ENCODE results near the gene KIF12.
A peak's percentile ranks its signal among the peaks of the same experiment; 100 is the strongest.

KIF12 gene

DNA sequence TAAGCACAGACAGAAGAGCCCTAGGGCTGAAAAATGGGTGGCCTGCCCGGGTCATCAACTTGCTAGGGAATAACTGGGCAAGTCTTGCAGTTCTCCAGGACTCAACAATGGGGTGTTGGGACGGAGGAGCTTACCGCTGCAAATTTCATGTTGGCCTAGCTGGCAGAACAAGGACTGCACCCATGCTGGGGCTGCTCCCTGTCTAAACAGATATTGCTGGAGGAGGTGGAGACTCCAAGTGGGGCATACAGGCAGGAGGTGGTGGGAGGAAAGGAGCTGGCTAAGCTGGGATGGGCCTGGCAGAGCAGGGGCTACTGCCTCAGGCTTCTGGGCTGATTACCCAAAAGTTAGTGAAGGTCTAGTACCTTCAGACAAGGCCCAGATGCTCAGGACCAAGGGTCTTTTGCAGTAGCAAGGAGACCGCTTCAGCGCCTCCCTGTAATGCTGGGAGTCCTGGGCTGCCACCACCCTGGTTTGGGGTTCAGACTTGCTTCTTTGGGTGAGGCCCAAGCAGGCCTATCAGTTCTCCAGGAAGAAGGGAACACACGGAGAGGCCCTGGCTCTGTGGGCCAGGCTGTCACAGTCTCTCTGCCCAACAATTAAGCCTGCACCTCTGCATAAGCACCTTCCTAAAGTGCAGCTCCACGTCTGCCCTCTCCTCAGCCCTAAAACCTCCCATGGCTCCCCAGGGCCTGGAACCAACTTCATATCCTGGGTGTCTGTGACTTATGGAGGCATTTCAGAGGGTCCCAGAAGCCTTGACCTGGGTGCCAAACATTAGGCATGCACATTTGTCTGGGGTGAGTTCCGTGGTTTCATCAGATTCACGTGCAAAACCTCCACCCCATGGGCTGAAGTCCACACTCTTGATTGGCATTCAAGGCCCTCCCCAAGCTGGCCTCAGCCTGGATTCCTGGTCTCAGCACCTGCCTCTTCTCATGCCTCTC, 24.2 kb upstream of the KIF12 start:
- DNase-seq, result no peak

DNA sequence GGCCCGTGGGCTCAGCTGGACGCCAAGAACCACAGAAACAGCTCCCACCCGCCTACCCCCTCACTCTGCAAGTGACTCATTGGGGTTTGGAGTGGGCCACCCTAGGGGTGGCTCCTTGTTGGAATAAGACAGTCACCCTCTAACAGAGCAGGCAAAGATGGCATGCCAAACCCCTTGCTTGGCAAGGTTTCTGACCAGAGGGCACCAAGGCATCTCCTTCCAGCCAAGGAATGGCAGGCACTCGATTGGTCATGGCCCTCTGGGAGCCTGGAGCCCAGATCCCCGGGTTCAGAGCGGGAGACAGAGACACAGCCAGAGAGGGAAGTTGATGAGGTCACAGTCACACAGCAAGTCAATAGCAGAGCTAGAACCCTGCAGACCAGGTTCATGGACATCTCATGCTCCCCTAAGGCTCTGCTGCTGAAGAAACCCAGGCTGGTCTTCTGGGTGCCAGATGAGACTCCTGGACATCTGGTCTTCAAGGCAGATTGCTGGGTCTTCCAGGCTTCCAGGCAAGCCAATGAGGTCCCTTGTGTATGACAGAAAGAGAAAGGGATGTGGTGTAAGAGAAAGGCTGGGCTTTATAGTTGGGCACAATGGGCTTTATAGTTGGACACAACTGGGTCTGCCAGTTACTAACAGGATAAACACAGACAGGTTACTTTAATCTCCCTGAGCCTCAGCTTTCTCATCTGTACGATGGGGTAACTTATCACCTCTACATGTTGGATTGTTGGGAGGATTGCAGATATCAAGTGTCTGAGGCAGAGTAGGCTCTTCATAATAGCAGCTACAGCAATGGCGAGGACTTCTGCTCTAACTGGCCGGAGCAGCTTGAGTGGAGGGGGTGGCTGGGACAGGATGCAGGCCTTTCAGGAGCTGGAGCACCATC, 23.3 kb upstream of the KIF12 start:
- no peak for DNase-seq

DNA sequence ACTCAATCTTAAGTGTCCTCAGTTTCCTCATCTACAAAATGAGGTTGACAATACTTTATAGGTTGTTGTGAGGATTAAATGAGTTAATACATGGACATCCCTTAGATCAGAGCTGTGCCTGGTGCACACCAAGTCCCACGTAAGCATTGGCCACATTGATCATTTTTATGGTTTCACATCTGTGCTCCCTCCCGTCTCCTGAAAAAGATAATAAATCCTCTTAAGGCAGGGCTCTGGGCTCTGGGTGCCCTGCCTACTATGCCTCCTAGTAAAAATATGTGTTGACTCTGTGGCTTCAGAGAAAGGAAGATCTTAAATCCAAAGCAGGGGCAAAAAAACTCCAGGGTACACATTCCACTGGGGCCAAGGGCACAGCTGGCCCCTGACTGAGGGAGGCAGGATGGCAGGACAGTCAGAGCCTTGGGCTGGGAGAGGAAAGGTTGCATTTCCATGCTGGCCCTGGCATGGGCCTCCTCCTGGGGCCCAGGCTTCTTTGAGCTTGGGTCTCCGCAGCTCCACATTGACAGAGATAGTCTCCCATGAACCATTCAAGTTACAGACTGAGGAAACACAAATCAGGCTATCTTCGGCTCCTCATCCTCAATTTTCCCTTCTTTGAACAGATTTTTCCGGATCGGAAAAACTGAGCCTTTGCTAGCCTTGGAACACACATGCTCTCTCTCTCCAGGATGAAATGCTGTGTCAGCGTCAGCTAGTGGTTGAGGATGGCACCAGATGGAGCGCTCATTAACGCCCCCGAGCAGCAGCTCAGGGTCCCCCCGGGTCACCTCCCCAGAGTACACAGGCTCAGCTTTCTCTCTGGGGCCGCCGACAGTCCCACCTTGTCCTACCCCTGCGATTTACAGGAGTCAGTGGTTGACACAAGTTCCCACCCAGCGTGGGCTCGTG, 22.4 kb upstream of the KIF12 start:
- DNase-seq, result no peak

DNA sequence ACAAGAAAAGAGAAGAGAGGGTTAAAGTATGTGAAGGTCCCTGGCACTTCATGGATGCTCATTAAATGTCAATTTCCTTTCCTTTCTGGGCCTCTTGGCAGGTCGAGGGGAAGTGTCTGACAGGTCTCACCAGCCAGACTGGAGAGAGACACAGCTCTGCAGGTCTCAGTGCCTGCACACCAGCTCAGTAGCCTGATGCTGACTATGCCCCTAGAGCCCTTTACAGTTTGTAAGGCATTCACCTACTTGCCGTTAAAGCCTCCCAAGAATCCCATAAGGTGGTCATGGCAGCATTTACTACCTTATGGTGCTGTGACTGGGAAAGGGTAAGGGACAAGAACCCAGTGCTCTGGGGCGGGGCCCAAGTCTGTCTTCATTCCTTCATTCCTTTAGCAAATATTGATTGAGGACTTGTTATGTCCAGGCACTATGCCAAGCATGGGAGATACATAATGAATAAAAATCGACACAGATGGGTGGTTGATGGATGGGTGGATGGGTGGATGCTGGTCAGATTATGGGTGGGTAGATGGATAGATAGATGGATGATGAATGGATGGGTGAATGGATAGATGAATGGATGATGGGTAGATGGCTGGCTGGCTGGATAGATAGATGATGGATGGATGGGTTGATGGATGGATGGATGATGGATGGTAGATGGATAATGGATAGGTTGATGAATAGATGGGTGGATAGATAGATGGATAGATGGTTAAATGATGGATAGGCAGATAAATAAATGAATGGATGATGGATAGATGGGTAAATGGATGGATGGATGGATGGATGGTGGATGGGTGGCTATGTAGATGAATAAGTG, 21.3 kb upstream of the KIF12 start:
- no peak for DNase-seq

DNA sequence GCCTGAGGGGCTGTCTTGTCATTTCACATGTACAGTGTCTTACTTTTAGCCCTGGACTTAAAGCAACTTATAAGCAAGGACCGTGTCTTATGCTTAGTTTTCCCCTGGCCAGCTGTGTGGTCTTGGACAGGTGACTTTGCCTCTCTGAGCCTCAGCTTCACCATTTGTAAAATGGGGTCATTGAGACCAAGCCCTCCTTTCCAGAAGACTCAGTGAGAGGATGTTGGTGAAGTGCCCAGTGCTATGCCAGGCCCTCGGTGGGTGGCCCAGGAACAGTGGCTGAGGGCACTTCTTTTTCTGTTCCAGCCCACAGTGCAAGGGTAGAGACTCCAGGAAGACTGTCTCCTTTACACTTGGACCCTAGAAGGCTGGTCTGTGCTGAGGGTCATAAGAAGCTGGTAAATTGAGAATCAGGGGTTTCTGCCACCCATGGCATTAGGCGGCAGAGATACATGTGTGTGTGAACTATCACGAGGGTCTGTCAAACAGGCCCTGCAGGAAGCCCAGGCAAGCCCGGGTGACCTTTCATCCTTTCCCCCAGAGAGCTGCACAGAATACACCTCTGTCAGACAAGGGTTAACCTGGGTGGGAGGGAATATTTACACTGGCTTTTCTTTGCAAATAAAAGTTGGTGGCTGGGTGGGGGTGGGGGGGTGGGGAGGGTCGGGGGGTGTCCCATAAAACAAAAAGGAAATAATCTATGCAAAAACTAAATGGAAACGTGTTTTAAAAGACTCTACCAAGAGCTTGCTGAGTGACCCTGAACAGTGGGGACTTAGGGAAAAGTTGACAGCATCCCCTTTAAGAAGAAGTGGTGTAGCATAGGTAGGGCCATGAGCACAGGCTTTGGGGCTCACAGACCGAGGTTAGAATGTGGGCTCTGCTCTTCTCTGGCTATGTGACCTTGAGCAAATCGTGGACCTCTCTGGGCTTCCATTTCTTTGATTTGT, 20.4 kb upstream of the KIF12 start:
- no peak for DNase-seq

DNA sequence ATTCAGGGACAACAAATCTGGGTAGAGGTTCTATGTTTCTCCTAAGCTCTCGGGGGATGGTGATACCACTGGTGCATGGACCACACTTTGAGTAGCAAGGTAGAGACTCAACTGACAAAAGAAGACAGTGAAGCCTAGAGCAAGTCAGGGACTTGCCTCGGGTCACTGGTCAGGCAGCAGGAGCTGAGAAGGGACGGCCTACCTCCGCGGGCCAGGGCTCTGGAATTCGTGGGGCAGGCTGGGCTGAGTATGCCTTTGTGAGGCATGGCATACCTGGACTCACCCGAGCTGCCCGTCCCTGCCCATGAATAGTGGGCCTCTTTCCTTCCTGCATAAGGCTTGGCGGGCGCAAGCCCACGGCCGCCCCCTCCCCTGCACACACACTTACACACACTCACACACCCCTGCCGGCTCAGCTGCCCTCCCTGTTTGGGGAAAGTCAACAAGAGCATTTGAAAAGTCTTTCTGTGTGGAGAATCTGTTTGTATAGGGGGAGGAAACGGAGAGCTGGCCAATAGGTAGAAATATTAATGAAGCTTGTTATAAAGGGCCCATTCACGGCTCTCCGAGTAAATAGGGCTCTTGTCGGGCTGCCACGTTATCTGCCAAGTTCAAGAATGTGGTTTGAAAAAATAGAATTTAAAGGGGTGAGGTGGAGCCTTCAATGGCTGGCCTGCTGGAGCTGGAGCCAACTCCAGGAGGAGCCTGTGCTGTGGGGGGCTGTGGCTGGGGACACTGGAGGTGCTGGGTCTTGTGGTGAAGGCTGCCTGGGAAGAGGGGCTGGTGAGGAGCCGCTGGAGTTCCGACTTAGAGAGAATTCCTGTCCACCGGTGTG, 19.1 kb upstream of the KIF12 start:
- no peak for DNase-seq

DNA sequence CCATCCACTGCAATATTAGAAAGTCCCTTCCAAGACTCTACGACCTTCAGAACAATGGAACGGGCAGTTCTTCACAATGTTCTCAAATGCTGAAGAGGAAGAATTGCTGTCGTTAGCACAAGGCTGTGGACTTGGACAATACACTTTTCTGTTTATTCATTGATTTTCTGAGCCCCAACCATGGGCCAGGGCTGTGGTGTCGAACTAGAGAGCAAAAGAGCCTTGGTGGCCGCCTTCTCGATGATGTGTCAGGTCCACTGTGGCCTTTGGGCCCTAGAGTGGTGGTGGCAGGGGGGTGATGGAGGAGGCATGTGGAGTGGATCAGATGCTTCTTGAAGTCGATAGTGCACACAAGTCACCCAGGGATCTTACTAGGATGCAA, 18.5 kb upstream of the KIF12 start:
- no peak for DNase-seq

DNA sequence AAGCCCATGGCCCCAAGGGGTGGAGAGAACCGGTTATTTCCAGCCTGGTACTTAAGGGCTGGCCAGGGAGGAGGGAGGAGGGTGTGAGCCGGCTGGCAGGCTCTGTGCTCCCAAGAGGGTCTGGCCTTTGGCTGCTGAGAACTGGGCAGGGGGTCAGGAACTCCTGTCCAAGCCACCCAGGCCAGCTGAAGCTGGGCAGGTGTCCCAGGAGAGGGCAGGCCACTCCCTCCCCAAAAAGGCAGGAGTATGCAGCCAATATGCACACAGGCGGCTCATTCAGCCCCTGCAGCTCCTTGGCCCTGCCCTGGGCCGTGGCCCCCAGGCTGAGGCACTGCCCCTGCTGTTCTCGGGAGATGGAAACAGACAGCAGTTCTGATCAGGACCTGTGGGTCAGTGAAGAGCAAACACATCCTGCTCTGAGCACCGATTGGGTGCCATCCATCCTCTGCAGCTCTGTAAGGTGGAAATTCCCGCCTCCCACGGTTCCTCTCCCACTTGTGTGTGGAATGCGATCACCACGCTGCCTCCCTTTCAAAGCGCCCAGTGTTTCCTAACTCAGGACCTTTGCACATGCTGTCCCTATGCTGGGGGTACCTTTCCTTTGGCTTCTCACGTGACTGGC, 17.1 kb upstream of the KIF12 start:
- no peak for DNase-seq

DNA sequence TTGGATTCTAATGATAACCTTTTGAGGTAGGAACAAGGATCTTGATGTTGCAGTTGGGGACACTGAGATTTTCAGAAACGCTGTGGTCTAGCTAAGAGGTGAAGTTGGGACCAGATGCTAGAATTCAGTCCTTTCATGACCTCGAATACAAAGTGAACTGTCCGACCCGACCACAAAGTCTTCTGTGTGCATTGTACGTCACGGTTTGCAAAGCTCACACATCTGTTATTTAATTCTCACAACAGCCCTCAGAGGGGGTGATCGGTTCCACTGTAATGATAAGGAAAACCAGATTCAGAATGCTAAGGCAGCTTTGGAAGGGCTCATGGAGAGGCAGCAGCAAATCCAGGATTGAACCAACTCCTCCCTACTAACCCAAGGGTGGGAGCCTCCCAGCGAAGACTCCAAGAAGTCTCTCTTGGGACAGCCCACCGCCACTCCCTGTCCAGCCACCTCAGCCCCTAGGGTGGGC, 16.6 kb upstream of the KIF12 start:
- no peak for DNase-seq

DNA sequence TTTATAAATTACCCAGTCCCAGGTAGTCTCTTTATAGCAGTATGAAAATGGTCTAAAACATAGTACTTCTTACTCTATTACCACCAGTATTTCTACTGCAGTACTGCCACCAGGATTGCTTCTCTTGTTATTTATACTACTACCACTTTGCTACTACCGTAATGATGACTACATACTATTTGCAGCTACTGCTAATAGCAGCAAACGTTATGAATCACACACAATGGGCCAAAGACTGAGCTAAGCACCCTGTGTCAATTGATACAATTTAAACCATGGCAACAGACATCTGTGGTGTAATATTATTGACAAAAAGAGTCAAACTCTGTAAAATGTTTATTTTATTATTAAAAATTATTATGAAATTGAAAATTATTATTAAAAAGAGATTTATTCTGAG, 15.3 kb upstream of the KIF12 start:
- DNase-seq, result no peak

DNA sequence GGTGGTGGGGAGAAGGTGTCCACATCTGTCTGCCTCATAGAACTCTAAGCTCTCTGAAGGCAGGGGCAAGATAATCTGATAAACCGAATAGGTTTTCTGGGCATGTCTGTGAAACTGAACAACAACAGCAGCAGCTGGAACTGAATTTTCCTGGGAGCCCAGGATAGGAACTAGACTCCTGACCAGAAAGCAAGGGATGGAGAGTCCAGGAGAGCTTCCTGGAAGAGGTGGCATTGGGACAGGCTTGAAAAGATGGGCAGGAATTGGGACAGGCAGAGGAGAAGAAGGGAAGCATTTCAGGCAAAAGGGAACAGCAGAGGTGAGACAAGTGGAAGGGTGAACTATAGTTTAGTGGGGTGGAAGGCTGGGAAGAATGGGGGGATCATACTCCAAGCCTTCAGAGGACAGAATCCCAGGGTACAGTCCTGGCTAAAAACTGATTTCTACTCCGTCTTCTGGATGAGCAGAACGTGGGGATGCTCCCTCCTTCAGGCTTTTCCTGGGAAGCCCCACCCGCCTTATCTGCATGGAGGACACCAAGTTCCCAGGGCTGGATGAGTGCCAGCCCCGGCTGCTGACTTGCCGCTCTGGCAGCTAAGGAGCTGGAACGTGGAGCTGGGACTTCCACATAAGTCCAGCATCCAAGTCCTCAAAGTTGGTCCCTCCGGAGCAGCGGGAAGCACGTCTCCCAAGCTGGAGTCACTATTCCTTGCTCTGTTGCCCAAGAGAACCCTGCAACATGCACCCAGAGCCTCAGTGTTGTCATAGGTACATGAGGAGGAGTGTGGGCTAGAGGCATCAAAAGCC, 13.9 kb upstream of the KIF12 start:
- no peak for DNase-seq

DNA sequence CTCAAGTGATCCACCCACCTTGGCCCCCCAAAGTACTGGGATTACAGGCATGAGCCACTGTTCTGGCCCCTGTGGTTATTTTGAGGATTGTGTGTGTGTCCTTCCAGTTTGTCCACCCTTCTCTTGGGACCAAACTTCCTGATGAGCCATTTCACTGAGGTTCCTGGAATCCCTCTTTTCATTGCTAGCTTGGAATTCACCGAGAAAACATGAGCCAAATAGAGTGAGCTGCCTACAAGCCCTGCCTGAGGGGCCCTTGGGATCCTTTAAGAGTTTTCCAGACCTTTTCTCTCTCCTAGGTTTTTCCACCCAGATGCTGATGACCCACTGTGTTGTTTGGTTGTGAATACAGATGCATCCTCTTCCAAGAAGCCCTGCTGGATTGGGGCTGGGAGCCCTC, 13.2 kb upstream of the KIF12 start:
- DNase-seq, result no peak

DNA sequence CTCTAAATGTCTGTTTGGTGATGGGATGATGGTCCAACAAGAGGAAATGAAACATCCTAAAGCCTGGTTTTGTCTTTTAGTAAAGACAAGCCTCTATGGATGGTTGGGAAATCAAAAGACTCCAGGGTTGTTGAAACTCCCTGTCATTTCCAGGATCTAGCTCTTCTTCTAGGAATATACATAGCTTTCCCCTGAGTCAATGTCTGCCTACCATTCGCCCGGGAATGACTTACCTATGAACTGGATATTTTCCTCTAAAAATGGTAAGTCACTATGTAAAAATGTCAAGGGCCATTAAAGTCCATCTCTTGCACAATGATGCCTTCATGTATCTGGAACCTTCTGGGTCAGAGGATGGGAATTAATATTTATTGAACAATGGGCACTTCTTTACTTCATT, 11.1 kb upstream of the KIF12 start:
- DNase-seq, result no peak

DNA sequence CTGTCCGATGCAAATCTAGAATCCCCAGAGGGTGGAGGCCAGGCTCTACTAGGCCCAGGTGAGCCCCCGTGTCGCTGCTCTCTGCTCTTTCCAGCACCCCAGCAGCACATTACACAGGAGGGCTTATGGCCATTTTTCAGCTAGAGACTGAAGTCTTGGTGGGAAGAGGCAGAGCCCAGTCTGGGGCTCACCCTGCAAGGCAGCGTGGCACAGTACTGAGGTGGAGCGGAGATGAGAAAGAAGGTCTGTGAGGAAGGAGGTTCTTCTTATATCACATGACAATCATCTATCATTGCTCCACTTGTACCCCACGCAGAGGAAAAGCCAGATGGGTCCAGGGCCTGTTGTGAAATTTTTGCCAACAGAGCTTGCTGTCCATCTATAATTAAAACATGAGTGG, 10.0 kb upstream of the KIF12 start:
- DNase-seq, result no peak

DNA sequence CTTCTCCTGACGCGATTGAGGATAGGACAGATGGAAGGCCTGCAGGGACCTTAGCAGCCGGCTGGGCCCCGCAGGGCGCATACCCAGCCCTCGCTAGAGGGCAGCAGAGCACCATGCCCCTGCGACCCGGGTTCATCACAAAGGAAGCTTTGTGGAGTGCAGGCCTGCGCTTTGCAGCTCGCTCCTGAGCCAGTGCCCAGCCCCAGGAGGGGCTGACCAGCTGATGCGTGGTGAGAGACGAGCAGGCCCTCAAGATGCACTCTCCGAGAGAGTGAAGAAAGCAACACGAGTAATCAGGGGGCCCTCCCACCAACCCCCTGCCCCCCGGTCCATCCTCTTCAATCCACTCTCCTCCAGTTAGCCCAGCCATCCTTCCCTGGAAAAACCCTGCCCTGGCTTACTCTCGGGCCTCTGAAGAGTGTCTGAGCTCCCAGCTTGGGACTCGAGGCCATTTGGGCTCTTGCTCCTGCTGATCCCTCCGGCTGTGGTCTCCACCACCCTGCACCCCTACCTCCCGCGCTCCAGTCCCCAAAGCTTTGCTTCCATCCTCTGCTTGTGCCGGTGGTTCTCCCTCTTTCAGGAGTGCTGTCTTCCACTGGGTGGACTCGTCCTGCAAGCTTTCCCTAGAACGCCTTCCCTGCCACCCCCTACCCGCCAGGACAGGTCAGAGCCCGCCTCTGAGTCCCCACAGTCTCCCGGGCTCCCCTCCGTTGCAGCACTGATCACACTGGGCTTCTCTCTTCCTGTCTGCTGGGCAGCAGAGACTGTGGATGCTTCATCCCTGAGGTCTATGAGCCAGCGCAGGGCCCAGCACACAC, 9.1 kb upstream of the KIF12 start:
- peak; percentile 28 to 33 for DNase-seq

DNA sequence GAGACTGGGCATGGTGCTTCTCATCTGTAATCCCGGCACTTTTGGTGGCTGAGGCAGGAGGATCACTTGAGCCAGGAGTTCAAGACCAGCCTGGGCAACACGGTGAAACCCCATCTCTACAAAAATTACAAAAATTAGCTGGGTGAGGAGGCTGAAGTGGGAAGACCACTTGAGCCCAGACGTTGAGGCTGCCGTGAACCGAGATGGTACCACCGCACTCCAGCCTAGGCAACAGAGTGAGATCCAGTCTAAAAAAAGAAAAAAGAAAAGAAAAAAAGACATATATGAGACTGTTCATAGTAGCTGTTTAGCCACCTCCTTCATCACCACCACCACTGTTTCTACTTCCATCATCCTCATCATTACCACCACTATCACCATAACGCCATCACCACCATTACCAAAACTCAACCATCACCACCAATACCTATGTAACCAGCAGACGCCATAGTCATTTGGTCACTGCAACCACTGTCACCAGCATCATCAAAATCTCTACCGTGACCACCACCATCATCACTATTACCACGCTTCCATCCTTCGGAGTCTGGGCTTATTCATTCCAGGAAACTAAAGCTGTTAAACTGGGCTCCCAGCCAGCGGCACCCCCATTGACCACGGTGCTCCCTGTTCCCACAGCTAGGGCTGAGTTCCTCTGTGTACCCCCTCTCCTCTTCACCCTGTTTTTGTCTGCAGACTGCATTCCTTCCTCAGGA, 8.4 kb upstream of the KIF12 start:
- DNase-seq, result no peak

DNA sequence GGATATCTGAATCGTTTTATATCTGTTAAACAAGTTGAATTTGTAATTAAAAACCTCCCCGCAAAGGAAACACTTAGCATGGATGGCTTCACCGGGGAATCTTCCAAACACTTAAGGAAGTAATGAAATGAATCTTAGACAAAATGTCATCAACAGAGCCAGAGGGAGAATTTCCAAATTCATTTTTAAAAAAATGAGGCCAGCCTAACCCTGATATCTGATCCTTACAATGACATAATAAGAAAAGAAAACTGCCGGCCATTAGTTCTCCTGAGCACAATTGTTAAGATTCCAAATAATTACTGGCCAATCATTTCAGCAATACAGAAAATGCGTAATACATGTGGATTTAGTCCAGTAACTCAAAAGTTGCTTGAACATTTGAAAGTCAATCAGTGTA, 6.1 kb upstream of the KIF12 start:
- DNase-seq, result no peak
